NCI-H1436 treated with DMSO at 0.1 percent for 48 hours (cell line): ENCODE results near the gene PIK3AP1.
"Not testable (repeated sequence)": the region's sequence is repeated elsewhere in the genome, so short reads cannot be mapped to it uniquely, and the experiment has no call there.

Experiments used
- DNase-seq: peaks from one replicate; lab custom pipeline; 2025; lab: John Stamatoyannopoulos, UW

The PIK3AP1 gene

GRCh38 chr10:96721207-96721572, 876 bp upstream of the PIK3AP1 start:
- DNase-seq = no peak

GRCh38 chr10:96719850-96720421, 378 bp downstream of the PIK3AP1 start:
- DNase-seq = no peak

GRCh38 chr10:96719200-96719599, 1.1 kb downstream of the PIK3AP1 start:
- no peak for DNase-seq

GRCh38 chr10:96718304-96718990, 1.9 kb downstream of the PIK3AP1 start:
- DNase-seq = no peak

GRCh38 chr10:96716390-96716789, 3.9 kb downstream of the PIK3AP1 start:
- no peak for DNase-seq

- no peak for DNase-seq
Observed at GRCh38 chr10:96714746-96715255, 5.5 kb downstream of the PIK3AP1 start.

GRCh38 chr10:96714031-96714590, 6.2 kb downstream of the PIK3AP1 start:
- DNase-seq = no peak

- DNase-seq = no peak
Observed at GRCh38 chr10:96712662-96713271, 7.5 kb downstream of the PIK3AP1 start.

- no peak for DNase-seq
Observed at GRCh38 chr10:96711048-96711728, 9.1 kb downstream of the PIK3AP1 start.

GRCh38 chr10:96709525-96709924, 10.8 kb downstream of the PIK3AP1 start:
- no peak for DNase-seq

GRCh38 chr10:96708996-96709395, 11.3 kb downstream of the PIK3AP1 start:
- DNase-seq = no peak

- DNase-seq = no peak
Observed at GRCh38 chr10:96708456-96708855, 11.9 kb downstream of the PIK3AP1 start.

- no peak for DNase-seq
Observed at GRCh38 chr10:96706331-96706853, 13.9 kb downstream of the PIK3AP1 start.

GRCh38 chr10:96705134-96705533, 15.2 kb downstream of the PIK3AP1 start:
- no peak for DNase-seq

GRCh38 chr10:96704563-96704962, 15.8 kb downstream of the PIK3AP1 start:
- DNase-seq = no peak

- no peak for DNase-seq
Observed at GRCh38 chr10:96703358-96703757, 17.0 kb downstream of the PIK3AP1 start.

- DNase-seq = no peak
Observed at GRCh38 chr10:96701265-96701664, 19.0 kb downstream of the PIK3AP1 start.

- no peak for DNase-seq
Observed at GRCh38 chr10:96700374-96701099, 19.8 kb downstream of the PIK3AP1 start.

GRCh38 chr10:96699613-96700012, 20.7 kb downstream of the PIK3AP1 start:
- DNase-seq = no peak

GRCh38 chr10:96698305-96698704, 22.0 kb downstream of the PIK3AP1 start:
- not testable (repeated sequence) for DNase-seq

GRCh38 chr10:96697438-96697837, 22.9 kb downstream of the PIK3AP1 start:
- no peak for DNase-seq
